Stomach (tissue), 9 donors: ENCODE measurements around the gene ITGA3. TPM values are rescaled to one million over a fixed set of nuclear protein-coding genes. Genes with fewer than 3 reads are reported as not detected.
A peak's percentile ranks its signal among the peaks of the same experiment; 100 is the strongest.

ENCODE experiments used
- DNase-seq, 2 donors: peaks; one replicate each; pipeline versions ENCODE4 v3.0.0 to v3.0.0-alpha.2; 2013 to 2019
- H3K27ac ChIP-seq, 5 donors: fragments of 200-600 bp in 4 of 5; sonication (generic) in 4 of 5; one replicate each; pipeline ENCODE4 v1.5.1; 2013 to 2019; ENCODE audit warnings: mild to moderate bottlenecking in 1 of 5, moderate library complexity in 1 of 5
- H3K27me3 ChIP-seq, 3 donors: fragments of 200-600 bp; sonication (generic); one replicate each; pipeline ENCODE4 v1.5.1; 2017 to 2019; ENCODE audit warnings: mixed run types in 1 of 3
- H3K36me3 ChIP-seq, 4 donors: fragments of 200-600 bp; sonication (generic); 1 replicate in 3 of 4; 2 replicates in 1 of 4; pipeline ENCODE4 v1.5.1; 2016 to 2019
- H3K4me1 ChIP-seq, 4 donors: fragments of 200-600 bp; sonication (generic); one replicate each; pipeline ENCODE4 v1.5.1; 2016 to 2019
- H3K4me3 ChIP-seq, 4 donors: fragments of 200-600 bp; sonication (generic) in 3 of 4; one replicate each; pipeline ENCODE4 v1.5.1; 2016 to 2019; ENCODE audit warnings: mild to moderate bottlenecking in 1 of 4
- H3K9me3 ChIP-seq, 4 donors: fragments of 200-600 bp; sonication (generic); one replicate each; pipeline ENCODE4 v1.5.1; 2016 to 2019
- EP300 ChIP-seq: sonication (generic); formaldehyde crosslinking; IDR thresholded peaks from one replicate; pipeline ENCODE4 v1.6.1; 2017; ENCODE audit warnings: antibody characterized with exemption
- POLR2A ChIP-seq, 4 donors: fragments of 450-650 bp; IDR thresholded peaks; one replicate each; pipeline ENCODE4 v1.6.1; 2016; ENCODE audit warnings: antibody characterized with exemption in 4 of 4, control low read depth in 2 of 4, mild to moderate bottlenecking in 1 of 4, moderate library complexity in 1 of 4
- POLR2AphosphoS5 ChIP-seq, 3 donors: sonication (generic); formaldehyde crosslinking; IDR thresholded peaks; one replicate each; pipeline ENCODE4 v1.6.1; 2016; ENCODE audit warnings: antibody characterized with exemption in 3 of 3
- WGBS, 5 donors: extraction: QIAGEN DNeasy Blood & Tissue Kit in 3 of 5; methylation state at CpG; one replicate each; pipeline versions ENCODE4 v1.1.5 to v1.1.7; 2013 to 2018; 5-methylcytosine and 5-hydroxymethylcytosine counted together
- intact Hi-C: fragments of 100-400 bp; cut with DNase I; formaldehyde crosslinking; loops from one replicate; pipeline ENCODE4 v1.15.1; 2023; ENCODE audit warnings: low total_unique reads
- polyA plus RNA-seq, 3 donors: library from polyadenylated mRNA; stranded (reverse); fragments of 200-250 nt; gene quantifications; one replicate each; pipeline ENCODE4 v1.2.3, GENCODE V29; 2013
- total RNA-seq, 5 donors: library from RNA; depleted of rRNA; stranded (reverse); fragments of >200 nt; gene quantifications; one replicate each; pipeline versions ENCODE4 v1.1.0 to v1.2.3, GENCODE V29; 2014 to 2016
- TF ChIP-seq, protein P1 (sequence below), 7 experiments: fragments of 450-650 bp in 4 of 7; fragments of 200-600 bp in 3 of 7; sonication (generic) in 3 of 7; IDR thresholded peaks; one replicate each; pipeline ENCODE4 v1.5.1; 2016 to 2019; ENCODE audit warnings: antibody characterized with exemption in 7 of 7, control low read depth in 2 of 7, mild to moderate bottlenecking in 1 of 7
- donor health status: healthy with polysubstance abuse.
- donor health status: Bipolar disorder and iron deficiency.
- donor health status: healthy.

The ITGA3 gene
- total and polyA plus RNA-seq, 8 donors: 6.9 to 698 (median 73.9) TPM

DNA sequence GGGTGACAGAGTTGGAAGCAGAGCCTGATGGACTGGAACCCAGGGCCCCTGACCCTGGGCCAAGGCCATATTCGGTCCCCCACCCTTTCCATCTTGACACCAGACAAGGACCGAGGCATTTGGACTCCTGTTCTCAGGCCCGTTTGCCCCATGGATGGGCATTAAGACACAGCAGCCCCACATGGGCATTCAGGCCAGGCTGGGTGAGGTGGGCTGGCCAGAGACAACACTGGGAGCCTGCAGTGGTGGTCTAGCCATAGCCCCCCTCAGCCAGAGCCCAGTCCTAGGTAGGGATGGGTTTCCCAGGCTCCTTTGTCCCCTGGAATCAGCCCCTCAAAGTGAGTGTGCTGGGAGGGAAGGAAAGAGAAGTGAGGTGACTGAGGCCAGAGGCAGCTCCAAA is 40.8 kb downstream of the ITGA3 start:
- H3K4me1 ChIP-seq: peaks cover 30 to 72% (median 52%) of the 10 kb centered on the region in 4 donors
- intact Hi-C loops: no loop called here
- no peaks in the 10 kb centered on the region for H3K27me3 ChIP-seq
- TF ChIP-seq POLR2A (IDR thresholded peaks at IDR 0.05) (no peak), EP300 (no peak), POLR2AphosphoS5 (IDR thresholded peaks at IDR 0.05) (no peak)
- TF ChIP-seq, protein P1, sequence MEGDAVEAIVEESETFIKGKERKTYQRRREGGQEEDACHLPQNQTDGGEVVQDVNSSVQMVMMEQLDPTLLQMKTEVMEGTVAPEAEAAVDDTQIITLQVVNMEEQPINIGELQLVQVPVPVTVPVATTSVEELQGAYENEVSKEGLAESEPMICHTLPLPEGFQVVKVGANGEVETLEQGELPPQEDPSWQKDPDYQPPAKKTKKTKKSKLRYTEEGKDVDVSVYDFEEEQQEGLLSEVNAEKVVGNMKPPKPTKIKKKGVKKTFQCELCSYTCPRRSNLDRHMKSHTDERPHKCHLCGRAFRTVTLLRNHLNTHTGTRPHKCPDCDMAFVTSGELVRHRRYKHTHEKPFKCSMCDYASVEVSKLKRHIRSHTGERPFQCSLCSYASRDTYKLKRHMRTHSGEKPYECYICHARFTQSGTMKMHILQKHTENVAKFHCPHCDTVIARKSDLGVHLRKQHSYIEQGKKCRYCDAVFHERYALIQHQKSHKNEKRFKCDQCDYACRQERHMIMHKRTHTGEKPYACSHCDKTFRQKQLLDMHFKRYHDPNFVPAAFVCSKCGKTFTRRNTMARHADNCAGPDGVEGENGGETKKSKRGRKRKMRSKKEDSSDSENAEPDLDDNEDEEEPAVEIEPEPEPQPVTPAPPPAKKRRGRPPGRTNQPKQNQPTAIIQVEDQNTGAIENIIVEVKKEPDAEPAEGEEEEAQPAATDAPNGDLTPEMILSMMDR (IDR thresholded peaks at IDR 0.05): no peak
- WGBS, 5 donors: 60 to 84% (median 74%) methylated on average over 1 to 3 of the region's 3 CpGs
- no peaks in the 10 kb centered on the region for H3K9me3 ChIP-seq
- H3K4me3 ChIP-seq: peak overlapping the region in 3 of 4 donors; percentile 71 to 99 (median 91)
- peak overlapping the region in 4 of 5 donors; percentile 85 to 92 (median 88) for H3K27ac ChIP-seq
- no peak for DNase-seq
- H3K36me3 ChIP-seq: peaks cover 13 to 48% (median 31%) of the 10 kb centered on the region in 4 donors

DNA sequence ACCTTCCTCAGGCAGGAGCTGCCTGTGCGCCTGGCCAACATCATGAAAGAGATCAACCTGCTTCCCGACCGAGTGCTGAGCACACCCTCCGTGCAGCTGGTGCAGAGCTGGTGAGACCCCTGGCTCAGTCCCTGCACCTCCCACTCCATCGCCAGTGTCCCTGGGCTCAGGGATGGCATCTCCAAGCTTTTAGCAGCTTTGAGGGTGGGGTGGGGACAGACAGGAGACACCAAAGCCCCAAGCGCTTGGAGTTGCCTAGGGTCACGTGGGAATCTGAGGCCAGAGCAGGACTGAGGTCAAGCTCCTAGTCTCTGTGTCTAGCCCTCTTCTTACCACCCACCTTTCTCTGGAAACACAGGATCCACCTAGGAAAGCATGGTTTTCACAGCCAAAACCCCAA is 41.5 kb downstream of the ITGA3 start:
- 70 to 91% (median 74%) methylated on average over 7 of the region's 7 CpGs for WGBS, 5 donors
- Histone ChIP-seq H3K36me3 (peaks cover 13 to 48% (median 31%) of the 10 kb centered on the region in 4 donors), H3K27ac (no peak overlapping the region), H3K4me1 (peaks cover 37 to 79% (median 58%) of the 10 kb centered on the region in 4 donors), H3K4me3 (no peak overlapping the region), H3K9me3 (no peaks in the 10 kb centered on the region), H3K27me3 (no peaks in the 10 kb centered on the region)
- TF ChIP-seq POLR2AphosphoS5 (IDR thresholded peaks at IDR 0.05) (no peak), POLR2A (IDR thresholded peaks at IDR 0.05) (no peak), EP300 (no peak)
- TF ChIP-seq, protein P1 (IDR thresholded peaks at IDR 0.05): no peak
- intact Hi-C loops: no loop called here
- DNase-seq: no peak

DNA sequence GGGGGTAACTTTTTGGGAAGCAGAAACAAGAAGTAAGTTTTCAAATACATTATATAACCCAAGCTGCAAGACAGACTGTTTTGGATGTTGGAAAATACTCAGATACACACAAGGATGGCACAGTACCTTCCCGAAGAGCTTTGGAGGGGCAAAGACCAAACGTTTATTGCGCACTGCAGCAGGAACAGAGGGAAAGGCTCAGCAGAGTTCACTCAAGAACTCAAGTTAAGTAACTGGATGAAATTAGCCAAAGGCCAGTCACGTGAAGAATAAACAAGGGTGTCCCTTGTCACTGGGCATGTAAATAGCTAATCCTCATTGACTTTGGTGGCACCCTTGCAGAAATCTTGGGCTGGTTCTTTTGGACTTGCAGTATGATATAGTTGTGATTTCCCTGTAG is 42.0 kb downstream of the ITGA3 start:
- Histone ChIP-seq H3K4me1 (peaks cover 41 to 83% (median 63%) of the 10 kb centered on the region in 4 donors), H3K36me3 (peaks cover 13 to 48% (median 32%) of the 10 kb centered on the region in 4 donors), H3K9me3 (no peaks in the 10 kb centered on the region), H3K27me3 (no peaks in the 10 kb centered on the region), H3K27ac (no peak overlapping the region), H3K4me3 (no peak overlapping the region)
- TF ChIP-seq POLR2AphosphoS5 (IDR thresholded peaks at IDR 0.05) (no peak), EP300 (no peak), POLR2A (IDR thresholded peaks at IDR 0.05) (no peak)
- TF ChIP-seq, protein P1 (IDR thresholded peaks at IDR 0.05): no peak
- intact Hi-C loops: no loop called here
- DNase-seq: no peak
- WGBS, 5 donors: 67 to 81% (median 79%) methylated on average over 4 of the region's 4 CpGs

DNA sequence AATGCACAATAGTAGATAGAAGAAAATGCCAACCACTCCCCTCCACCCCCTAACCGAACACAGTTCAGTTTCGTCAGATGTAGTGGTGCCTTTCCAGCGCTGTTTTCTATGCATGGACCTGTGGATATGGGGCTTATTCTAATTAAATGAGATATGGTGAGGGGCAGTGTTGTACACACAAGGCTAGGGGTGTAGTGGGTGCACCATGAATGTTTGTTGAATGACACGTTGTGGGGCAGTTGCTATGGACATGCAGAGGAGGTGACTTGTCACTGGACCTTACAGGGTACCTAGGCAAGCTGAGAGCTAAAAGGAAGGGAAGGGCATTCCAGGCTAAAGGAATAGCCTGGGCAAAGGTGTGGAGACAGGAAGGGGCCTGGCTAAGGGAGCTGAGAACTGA is 42.7 kb downstream of the ITGA3 start:
- H3K4me3 ChIP-seq: no peak overlapping the region
- H3K27me3 ChIP-seq: no peaks in the 10 kb centered on the region
- intact Hi-C loops: no loop called here
- peak overlapping the region in 2 of 5 donors; percentile 17 to 79 for H3K27ac ChIP-seq
- H3K9me3 ChIP-seq: no peaks in the 10 kb centered on the region
- H3K4me1 ChIP-seq: peaks cover 44 to 90% (median 68%) of the 10 kb centered on the region in 4 donors
- no peak for DNase-seq
- 77 to 85% (median 79%) methylated on average over 4 of the region's 4 CpGs for WGBS, 5 donors
- H3K36me3 ChIP-seq: peaks cover 13 to 53% (median 35%) of the 10 kb centered on the region in 4 donors
- no peak for TF ChIP-seq POLR2A (IDR thresholded peaks at IDR 0.05)
- TF ChIP-seq, protein P1 (IDR thresholded peaks at IDR 0.05): no peak
- no peak for TF ChIP-seq EP300
- TF ChIP-seq POLR2AphosphoS5 (IDR thresholded peaks at IDR 0.05): no peak
